Measurements from ENCODE around the gene CACNB2. TPM values are rescaled to one million over a fixed set of nuclear protein-coding genes. Genes with fewer than 3 reads are reported as not detected.

Gene CACNB2
- total RNA-seq, 1 experiment from 2014 or later: not detected

GRCh38 chr10:18328941-18329340, 188.7 kb downstream of the CACNB2 start:
- Histone ChIP-seq H4K20me1 (ENCODE audit: insufficient read depth) (no peaks in the 10 kb centered on the region), H3K27ac (no peak overlapping the region), H3K9me2 (ENCODE audit: insufficient read depth) (no peaks in the 10 kb centered on the region), H3K4me3 (no peak overlapping the region), H3F3A (ENCODE audit: insufficient read depth, low read depth) (no peaks in the 10 kb centered on the region), H3K4me2 (no peak overlapping the region), H3K36me3 (ENCODE audit: low read depth) (no peaks in the 10 kb centered on the region), H2AFZ (no peak overlapping the region), H3K79me2 (ENCODE audit: low read depth) (no peaks in the 10 kb centered on the region), H3K4me1 (replicated peaks; ENCODE audit: insufficient read depth) (no peaks in the 10 kb centered on the region), H3K27me3 (ENCODE audit: insufficient read depth, low read depth) (no peaks in the 10 kb centered on the region), H3K9me3 (ENCODE audit: insufficient read depth, low read depth) (no peaks in the 10 kb centered on the region)
- intact Hi-C loops (cut with micrococcal nuclease; ENCODE audit: unreplicated experiment): no loop called here
- TF ChIP-seq EZH2 (IDR thresholded peaks at IDR 0.05; ENCODE audit: low read depth) (no peak), CTCF (conservative IDR thresholded peaks at IDR 0.05) (no peak)
- no TSS peak for BruUV-seq (replicated peaks)
- CTCF ChIA-PET: no interaction called here
- DNase-seq: no peak
- POLR2A ChIA-PET (ENCODE audit: unreplicated experiment): no interaction called here

GRCh38 chr10:18332048-18332447, 191.8 kb downstream of the CACNB2 start:
- H3K4me3 ChIP-seq: no peak overlapping the region
- no peaks in the 10 kb centered on the region for H3K9me2 ChIP-seq (ENCODE audit: insufficient read depth)
- CTCF ChIA-PET: no interaction called here
- H3K4me2 ChIP-seq: no peak overlapping the region
- no peaks in the 10 kb centered on the region for H4K20me1 ChIP-seq (ENCODE audit: insufficient read depth)
- no peak for DNase-seq
- H2AFZ ChIP-seq: no peak overlapping the region
- no peak overlapping the region for H3K27ac ChIP-seq
- no peaks in the 10 kb centered on the region for H3K36me3 ChIP-seq (ENCODE audit: low read depth)
- TF ChIP-seq CTCF (conservative IDR thresholded peaks at IDR 0.05): no peak
- TF ChIP-seq EZH2 (IDR thresholded peaks at IDR 0.05; ENCODE audit: low read depth): no peak
- no peaks in the 10 kb centered on the region for H3F3A ChIP-seq (ENCODE audit: insufficient read depth, low read depth)
- POLR2A ChIA-PET (ENCODE audit: unreplicated experiment): no interaction called here
- intact Hi-C loops (cut with micrococcal nuclease; ENCODE audit: unreplicated experiment): no loop called here
- BruUV-seq (replicated peaks): no TSS peak
- H3K27me3 ChIP-seq (ENCODE audit: insufficient read depth, low read depth): no peaks in the 10 kb centered on the region
- H3K9me3 ChIP-seq (ENCODE audit: insufficient read depth, low read depth): no peaks in the 10 kb centered on the region
- no peaks in the 10 kb centered on the region for H3K4me1 ChIP-seq (replicated peaks; ENCODE audit: insufficient read depth)
- no peaks in the 10 kb centered on the region for H3K79me2 ChIP-seq (ENCODE audit: low read depth)

GRCh38 chr10:18332484-18332883, 192.3 kb downstream of the CACNB2 start:
- POLR2A ChIA-PET (ENCODE audit: unreplicated experiment): no interaction called here
- intact Hi-C loops (cut with micrococcal nuclease; ENCODE audit: unreplicated experiment): no loop called here

More at GRCh38 chr10:18332484-18332883, 192.3 kb downstream of the CACNB2 start:
- TF ChIP-seq EZH2 (IDR thresholded peaks at IDR 0.05; ENCODE audit: low read depth) (no peak), CTCF (conservative IDR thresholded peaks at IDR 0.05) (no peak)
- Histone ChIP-seq H3K4me3 (no peak overlapping the region), H3K36me3 (ENCODE audit: low read depth) (no peaks in the 10 kb centered on the region), H4K20me1 (ENCODE audit: insufficient read depth) (no peaks in the 10 kb centered on the region), H3K27me3 (ENCODE audit: insufficient read depth, low read depth) (no peaks in the 10 kb centered on the region), H3K27ac (no peak overlapping the region), H3K4me2 (no peak overlapping the region), H3K9me3 (ENCODE audit: insufficient read depth, low read depth) (no peaks in the 10 kb centered on the region), H3K79me2 (ENCODE audit: low read depth) (no peaks in the 10 kb centered on the region), H3K4me1 (replicated peaks; ENCODE audit: insufficient read depth) (no peaks in the 10 kb centered on the region), H3K9me2 (ENCODE audit: insufficient read depth) (no peaks in the 10 kb centered on the region), H3F3A (ENCODE audit: insufficient read depth, low read depth) (no peaks in the 10 kb centered on the region), H2AFZ (no peak overlapping the region)
- no TSS peak for BruUV-seq (replicated peaks)
- CTCF ChIA-PET: no interaction called here
- no peak for DNase-seq
